ENCODE results near the gene STAG3. TPM values are rescaled to one million over a fixed set of nuclear protein-coding genes. Genes with fewer than 3 reads are reported as not detected.

The STAG3 gene
- total and polyA plus RNA-seq, 2 of the 8 experiments (the other 6 are each of a cell fraction or from before 2014, with no cell fraction given): 1.3 to 3.3 TPM

DNA sequence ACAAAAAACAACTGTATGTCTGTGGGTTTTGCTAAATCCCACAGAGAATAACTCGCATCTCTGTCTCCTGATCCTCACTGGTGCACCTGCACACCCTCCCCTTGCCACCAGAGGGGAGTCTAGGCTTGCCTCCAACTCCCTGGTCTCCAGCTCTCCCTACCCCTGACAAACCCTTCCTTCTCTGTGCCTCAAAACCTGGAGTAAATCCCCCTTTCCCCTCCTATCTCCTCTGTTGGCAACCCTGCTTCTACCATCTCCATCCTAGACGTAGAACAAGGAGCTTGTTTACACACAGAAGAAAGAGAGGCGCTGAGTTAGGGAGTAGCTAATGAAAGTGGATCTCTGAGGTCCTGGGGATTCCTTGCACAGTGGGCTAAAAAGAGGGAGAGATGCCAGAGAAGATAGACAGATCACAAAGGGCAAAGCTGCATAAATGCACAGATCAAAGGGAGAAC, 45.0 kb upstream of the STAG3 start:
- Histone ChIP-seq H3K36me3 (ENCODE audit: control insufficient read depth in 2 of 4, insufficient read depth in 4 of 4, low read length in 3 of 4) (no peaks in the 10 kb centered on the region), H3K27me3 (replicated peaks in 1 of 4; ENCODE audit: control insufficient read depth in 3 of 4, extremely low read depth in 1 of 4, insufficient read depth in 3 of 4, low read length in 3 of 4) (peaks cover 0 to 11% (median 0%) of the 10 kb centered on the region in 4 experiments; a peak in 2 of 7 replicates), H3K14ac (ENCODE audit: insufficient read length) (no peak overlapping the region), H3K4me2 (ENCODE audit: insufficient read depth in 1 of 2, low read depth in 2 of 2, low read length in 2 of 2) (no peak overlapping the region), H2BK15ac (ENCODE audit: low read length) (no peak overlapping the region), H4K5ac (ENCODE audit: insufficient read length, low read depth, low read length) (no peak overlapping the region), H4K20me1 (replicated peaks in 1 of 2; ENCODE audit: control insufficient read depth in 1 of 2, insufficient read depth in 2 of 2, low read length in 2 of 2) (no peaks in the 10 kb centered on the region), H3K79me1 (ENCODE audit: low read depth, low read length) (no peaks in the 10 kb centered on the region), H3K4me3 (ENCODE audit: extremely low read depth in 1 of 4, insufficient read depth in 2 of 4, low read depth in 3 of 4, low read length in 4 of 4) (no peak overlapping the region), H2AK5ac (ENCODE audit: low read depth, low read length) (no peak overlapping the region), H2AFZ (ENCODE audit: low read length) (no peak overlapping the region), H3K27ac (ENCODE audit: low read depth, low read length) (no peak overlapping the region), H3K4me1 (replicated peaks in 1 of 4; ENCODE audit: control insufficient read depth in 3 of 4, insufficient read depth in 4 of 4, low read length in 3 of 4) (peaks cover 0 to 8% (median 0%) of the 10 kb centered on the region in 4 experiments; a peak in 2 of 7 replicates), H2BK20ac (ENCODE audit: low read length) (0 out of 2 replicates have a peak overlapping the region, but pooled peaks have one; percentile 17), H3K79me2 (ENCODE audit: control insufficient read depth in 1 of 2, insufficient read depth in 2 of 2, low read length in 2 of 2) (no peaks in the 10 kb centered on the region), H2BK120ac (replicated peaks; ENCODE audit: low read depth, low read length) (no peak overlapping the region), H3K9me3 (ENCODE audit: insufficient read depth in 2 of 2, low read depth in 1 of 2, low read length in 1 of 2) (no peaks in the 10 kb centered on the region), H3K23ac (ENCODE audit: insufficient read length) (no peak overlapping the region), H3K23me2 (ENCODE audit: low read depth, low read length) (peaks cover 3% of the 10 kb centered on the region; the same call in 1 of the 2 replicates), H4K8ac (ENCODE audit: extremely low read depth, insufficient read depth, low read length) (no peak overlapping the region), H3K4ac (replicated peaks; ENCODE audit: insufficient read length, low read depth, low read length) (no peak overlapping the region), H2BK5ac (ENCODE audit: low read depth, low read length) (no peak overlapping the region), H3K9ac (replicated peaks in 1 of 4; ENCODE audit: extremely low read depth in 1 of 4, low read depth in 3 of 4, low read length in 3 of 4) (no peak overlapping the region), H3K18ac (ENCODE audit: extremely low read depth, low read length) (no peak overlapping the region), H4K91ac (replicated peaks; ENCODE audit: insufficient read length, low read length) (no peak overlapping the region), H3K56ac (replicated peaks; ENCODE audit: insufficient read length, low read depth, low read length) (no peak overlapping the region), H2BK12ac (ENCODE audit: low read depth, low read length) (no peak overlapping the region)
- CTCF ChIA-PET (ENCODE audit: partially characterized antibody): interaction anchor here (0.6 to 9.0 kb wide), 40 partner anchors 9 to 498 kb away, joined by 3 to 108 read pairs (median 6); partner anchors contain the start of genes AP4M1, GAL3ST4, LAMTOR4 and MCM7
- TF ChIP-seq, protein P1, sequence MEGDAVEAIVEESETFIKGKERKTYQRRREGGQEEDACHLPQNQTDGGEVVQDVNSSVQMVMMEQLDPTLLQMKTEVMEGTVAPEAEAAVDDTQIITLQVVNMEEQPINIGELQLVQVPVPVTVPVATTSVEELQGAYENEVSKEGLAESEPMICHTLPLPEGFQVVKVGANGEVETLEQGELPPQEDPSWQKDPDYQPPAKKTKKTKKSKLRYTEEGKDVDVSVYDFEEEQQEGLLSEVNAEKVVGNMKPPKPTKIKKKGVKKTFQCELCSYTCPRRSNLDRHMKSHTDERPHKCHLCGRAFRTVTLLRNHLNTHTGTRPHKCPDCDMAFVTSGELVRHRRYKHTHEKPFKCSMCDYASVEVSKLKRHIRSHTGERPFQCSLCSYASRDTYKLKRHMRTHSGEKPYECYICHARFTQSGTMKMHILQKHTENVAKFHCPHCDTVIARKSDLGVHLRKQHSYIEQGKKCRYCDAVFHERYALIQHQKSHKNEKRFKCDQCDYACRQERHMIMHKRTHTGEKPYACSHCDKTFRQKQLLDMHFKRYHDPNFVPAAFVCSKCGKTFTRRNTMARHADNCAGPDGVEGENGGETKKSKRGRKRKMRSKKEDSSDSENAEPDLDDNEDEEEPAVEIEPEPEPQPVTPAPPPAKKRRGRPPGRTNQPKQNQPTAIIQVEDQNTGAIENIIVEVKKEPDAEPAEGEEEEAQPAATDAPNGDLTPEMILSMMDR (IDR thresholded peaks at IDR 0.05; ENCODE audit: control extremely low read depth in 1 of 3, insufficient read depth in 1 of 3, low read depth in 1 of 3, low read length in 3 of 3): peak; percentile 92 to 98 (median 97)
- peak; percentile 97 to 98 for TF ChIP-seq RAD21 (IDR thresholded peaks at IDR 0.05 in 1 of 2, conservative IDR thresholded peaks at IDR 0.05 in 1 of 2; ENCODE audit: low read depth in 2 of 2, low read length in 2 of 2)
- TF ChIP-seq, protein P2, sequence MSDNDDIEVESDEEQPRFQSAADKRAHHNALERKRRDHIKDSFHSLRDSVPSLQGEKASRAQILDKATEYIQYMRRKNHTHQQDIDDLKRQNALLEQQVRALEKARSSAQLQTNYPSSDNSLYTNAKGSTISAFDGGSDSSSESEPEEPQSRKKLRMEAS (IDR thresholded peaks at IDR 0.05): no peak
- FAIRE-seq (peak; percentile 48), DNase-seq (ENCODE audit: low read depth in 1 of 2, low spot score in 2 of 2) (peak in 1 of 2 experiments; percentile 81)
- WGBS, 2 experiments (ENCODE audit: extremely low coverage in 1 of 2, insufficient coverage in 1 of 2, insufficient read length in 1 of 2, insufficient replicate concordance in 2 of 2, low coverage in 1 of 2, low lambda C conversion rate in 2 of 2, missing lambda C conversion rate in 1 of 2): 18% methylated on average over 3 of the region's 3 CpGs; no CpG with 5 or more reads in 1 of the 2 experiments
- POLR2A ChIA-PET (ENCODE audit: partially characterized antibody): interaction anchor here (0.5 to 3.3 kb wide), 17 partner anchors 9 to 85 kb away, joined by 3 to 14 read pairs (median 5); partner anchors contain the start of genes AP4M1, GAL3ST4, GPC2 and MCM7

Measured in H1 (cell line).